Lung microvascular endothelial cell (primary cell): ENCODE data around the gene MALL. TPM values are rescaled to one million over a fixed set of nuclear protein-coding genes. Genes with fewer than 3 reads are reported as not detected.
"Not testable (repeated sequence)": the region's sequence is repeated elsewhere in the genome, so short reads cannot be mapped to it uniquely, and the experiment has no call there.

Source experiments
- DNase-seq, 2 donors: peaks; one replicate each; pipeline versions ENCODE4 v3.0.0 to v3.0.0-alpha.2; 2010; ENCODE audit warnings: low read depth in 2 of 2
- total RNA-seq: library from RNA; depleted of rRNA; stranded (reverse); fragments of >200 nt; gene quantifications from 2 replicates; pipeline ENCODE4 v1.2.1, GENCODE V29; 2014

The MALL gene
- total RNA-seq: 13.7 and 46.0 TPM in 2 replicates

- DNase-seq: peak; percentile 59 to 77
These were observed at the start of gene MALL for GRCh38 chr2:110115291-110116032. Gene MALL, minus strand, starts transcription at chr2:110115822. Its CDS starts 30 bp downstream, at chr2:110115792.

GRCh38 chr2:110157153-110157793 lies 41.7 kb upstream of the MALL start:
- peak; percentile 83 to 86 for DNase-seq

- not testable (repeated sequence) for DNase-seq
These were observed 39.2 kb upstream of the MALL start for GRCh38 chr2:110154828-110155227.

GRCh38 chr2:110154188-110154587 lies 38.6 kb upstream of the MALL start:
- not testable (repeated sequence) for DNase-seq

- no peak for DNase-seq
These were observed 37.8 kb upstream of the MALL start for GRCh38 chr2:110153416-110153815.

- DNase-seq: peak in 1 of 2 donors; percentile 64
These were observed 37.3 kb upstream of the MALL start for GRCh38 chr2:110152943-110153342.

- peak; percentile 27 to 81 for DNase-seq
These were observed 34.0 kb upstream of the MALL start for GRCh38 chr2:110149330-110150220.

GRCh38 chr2:110146945-110147332 lies 31.3 kb upstream of the MALL start:
- no peak for DNase-seq

GRCh38 chr2:110146183-110146944 lies 30.7 kb upstream of the MALL start:
- DNase-seq: no peak

- DNase-seq: no peak
These were observed 28.4 kb upstream of the MALL start for GRCh38 chr2:110143982-110144381.

- no peak for DNase-seq
These were observed 24.8 kb upstream of the MALL start for GRCh38 chr2:110140401-110140800.

- DNase-seq: no peak
These were observed 18.4 kb upstream of the MALL start for GRCh38 chr2:110134025-110134424.

GRCh38 chr2:110131166-110131565 lies 15.5 kb upstream of the MALL start:
- DNase-seq: no peak

- no peak for DNase-seq
These were observed 15.1 kb upstream of the MALL start for GRCh38 chr2:110130757-110131156.

GRCh38 chr2:110126906-110127305 lies 11.3 kb upstream of the MALL start:
- DNase-seq: no peak

GRCh38 chr2:110126086-110126773 lies 10.6 kb upstream of the MALL start:
- DNase-seq: no peak

GRCh38 chr2:110124939-110125691 lies 9.5 kb upstream of the MALL start:
- no peak for DNase-seq

- no peak for DNase-seq
These were observed 8.6 kb upstream of the MALL start for GRCh38 chr2:110124038-110124825.

GRCh38 chr2:110121592-110121991 lies 6.0 kb upstream of the MALL start:
- no peak for DNase-seq
